Mucosa of descending colon (tissue), 3 donors: ENCODE data around the gene SH3RF2. TPM values are rescaled to one million over a fixed set of nuclear protein-coding genes. Genes with fewer than 3 reads are reported as not detected.

ENCODE experiments used
- ATAC-seq: fragments of 200-7000 bp; cut with Tn5 transposase; one replicate; pipeline ENCODE4 v1.9.1; 2020; ENCODE audit warnings: mild to moderate bottlenecking, moderate library complexity
- DNase-seq, 3 donors: peaks; one replicate each; pipeline ENCODE4 v3.0.0-alpha.2; 2020
- H3K36me3 ChIP-seq: fragments of 200-600 bp; one replicate; pipeline ENCODE4 v1.8.0; 2021; ENCODE audit warnings: low read depth, mild to moderate bottlenecking
- H3K4me1 ChIP-seq: fragments of 200-600 bp; one replicate; pipeline ENCODE4 v1.8.0; 2021; ENCODE audit warnings: low read depth, mild to moderate bottlenecking
- H3K4me3 ChIP-seq: fragments of 200-600 bp; one replicate; pipeline ENCODE4 v1.8.0; 2021; ENCODE audit warnings: mild to moderate bottlenecking
- H3K9me3 ChIP-seq: fragments of 200-600 bp; one replicate; pipeline ENCODE4 v1.8.0; 2021; ENCODE audit warnings: mild to moderate bottlenecking
- intact Hi-C, 2 donors: fragments of 100-400 bp; cut with DNase I in 1 of 2; cut with micrococcal nuclease in 1 of 2; formaldehyde crosslinking; loops; one replicate each; pipeline versions ENCODE4 v1.11.0 to v1.11.1; 2022; cut with DNase I, micrococcal nuclease
- total RNA-seq, 3 donors: library from RNA; stranded (reverse); fragmentation: NEBNext Ultra II Directional in 2 of 3; extraction: Animal tissue kit (Norgen Biotek cat#: 25700) in 2 of 3; gene quantifications; one replicate each; pipeline versions ENCODE4 v1.2.1 to v1.2.4, GENCODE V29; 2021 to 2023
- TF ChIP-seq, protein P1 (sequence below): fragments of 200-600 bp; IDR thresholded peaks from one replicate; pipeline ENCODE4 v1.8.0; 2022; ENCODE audit warnings: antibody characterized with exemption, mild to moderate bottlenecking
- donor health status: DM: no; HTN: no; CAD: no; lungs with moderate emphysema.
- donor health status: DM: no; HTN: no; CAD: no.
- donor health status: DM: no; HTN: yes; CAD: no.

SH3RF2 gene
- total RNA-seq, 3 donors from 2014 or later: 36.8 to 99.7 (median 61.5) TPM

DNA sequence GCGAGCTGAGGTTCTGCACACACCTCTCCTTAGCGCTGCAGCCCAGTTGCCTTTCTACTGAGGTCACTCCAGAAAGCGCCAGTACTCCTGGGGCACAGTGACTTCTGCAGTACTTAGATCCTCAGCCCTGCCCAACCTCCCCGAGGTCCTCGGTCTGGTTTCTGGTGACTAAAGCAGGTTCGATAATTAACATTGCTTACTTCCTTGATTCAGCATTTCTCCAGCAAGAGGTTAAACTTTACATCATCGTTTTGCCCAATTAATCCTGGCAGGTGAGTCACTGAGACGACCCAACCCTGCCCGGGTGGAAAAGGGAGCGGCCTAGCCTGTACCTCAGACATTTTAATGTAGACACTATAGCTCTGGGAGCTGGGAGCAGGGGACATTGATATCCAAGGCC, 91.4 kb downstream of the SH3RF2 start:
- ATAC-seq: peak; percentile 91
- peaks cover 23% of the 10 kb centered on the region for H3K4me1 ChIP-seq
- H3K4me3 ChIP-seq: no peak overlapping the region
- TF ChIP-seq, protein P1, sequence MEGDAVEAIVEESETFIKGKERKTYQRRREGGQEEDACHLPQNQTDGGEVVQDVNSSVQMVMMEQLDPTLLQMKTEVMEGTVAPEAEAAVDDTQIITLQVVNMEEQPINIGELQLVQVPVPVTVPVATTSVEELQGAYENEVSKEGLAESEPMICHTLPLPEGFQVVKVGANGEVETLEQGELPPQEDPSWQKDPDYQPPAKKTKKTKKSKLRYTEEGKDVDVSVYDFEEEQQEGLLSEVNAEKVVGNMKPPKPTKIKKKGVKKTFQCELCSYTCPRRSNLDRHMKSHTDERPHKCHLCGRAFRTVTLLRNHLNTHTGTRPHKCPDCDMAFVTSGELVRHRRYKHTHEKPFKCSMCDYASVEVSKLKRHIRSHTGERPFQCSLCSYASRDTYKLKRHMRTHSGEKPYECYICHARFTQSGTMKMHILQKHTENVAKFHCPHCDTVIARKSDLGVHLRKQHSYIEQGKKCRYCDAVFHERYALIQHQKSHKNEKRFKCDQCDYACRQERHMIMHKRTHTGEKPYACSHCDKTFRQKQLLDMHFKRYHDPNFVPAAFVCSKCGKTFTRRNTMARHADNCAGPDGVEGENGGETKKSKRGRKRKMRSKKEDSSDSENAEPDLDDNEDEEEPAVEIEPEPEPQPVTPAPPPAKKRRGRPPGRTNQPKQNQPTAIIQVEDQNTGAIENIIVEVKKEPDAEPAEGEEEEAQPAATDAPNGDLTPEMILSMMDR: no peak
- H3K36me3 ChIP-seq: no peaks in the 10 kb centered on the region
- H3K9me3 ChIP-seq: no peaks in the 10 kb centered on the region
- intact Hi-C loops: no loop called here
- peak; percentile 82 to 85 (median 83) for DNase-seq

- Histone ChIP-seq H3K4me1 (no peaks in the 10 kb centered on the region), H3K9me3 (no peaks in the 10 kb centered on the region), H3K36me3 (no peaks in the 10 kb centered on the region), H3K4me3 (no peak overlapping the region)
- ATAC-seq (no peak), DNase-seq (no peak)
- intact Hi-C loops: no loop called here
- TF ChIP-seq, protein P1: no peak
These were observed 96.5 kb downstream of the SH3RF2 start for GRCh38 chr5:146032911-146033310.

- ATAC-seq (no peak), DNase-seq (no peak)
- TF ChIP-seq, protein P1: no peak
- H3K4me1 ChIP-seq: no peaks in the 10 kb centered on the region
- H3K36me3 ChIP-seq: no peaks in the 10 kb centered on the region
- H3K4me3 ChIP-seq: no peak overlapping the region
- intact Hi-C loops: no loop called here
- no peaks in the 10 kb centered on the region for H3K9me3 ChIP-seq
These were observed 97.7 kb downstream of the SH3RF2 start for GRCh38 chr5:146034127-146034526.

DNA sequence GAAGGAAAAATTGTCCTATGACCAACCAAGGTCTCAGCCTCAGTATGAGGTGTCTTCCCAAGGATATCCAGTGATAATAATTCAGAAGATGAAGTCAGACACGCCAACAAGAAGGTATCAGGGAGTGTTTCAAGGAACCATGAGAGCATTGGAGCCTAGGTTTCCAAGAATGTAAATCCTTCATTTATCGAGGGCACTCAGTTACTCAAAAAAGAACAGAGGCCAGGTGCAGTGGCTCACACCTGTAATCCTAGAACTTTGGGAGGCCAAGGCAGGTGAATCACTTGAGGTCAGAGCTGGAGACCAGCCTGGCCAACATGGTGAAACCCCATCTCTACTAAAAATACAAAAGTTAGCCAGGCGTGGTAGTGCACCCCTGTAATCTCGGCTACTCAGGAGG, 98.2 kb downstream of the SH3RF2 start:
- TF ChIP-seq, protein P1: no peak
- ATAC-seq: no peak
- Histone ChIP-seq H3K9me3 (no peaks in the 10 kb centered on the region), H3K4me1 (peaks cover 3% of the 10 kb centered on the region), H3K4me3 (no peak overlapping the region), H3K36me3 (no peaks in the 10 kb centered on the region)
- no peak for DNase-seq
- intact Hi-C loops: no loop called here

- no peaks in the 10 kb centered on the region for H3K36me3 ChIP-seq
- no peaks in the 10 kb centered on the region for H3K9me3 ChIP-seq
- peak; percentile 80 for ATAC-seq
- peak in 1 of 3 donors; percentile 43 for DNase-seq
- peaks cover 33% of the 10 kb centered on the region for H3K4me1 ChIP-seq
- intact Hi-C loops: no loop called here
- no peak overlapping the region for H3K4me3 ChIP-seq
- TF ChIP-seq, protein P1: no peak
These were observed 103.0 kb downstream of the SH3RF2 start for GRCh38 chr5:146039420-146039819.

DNA sequence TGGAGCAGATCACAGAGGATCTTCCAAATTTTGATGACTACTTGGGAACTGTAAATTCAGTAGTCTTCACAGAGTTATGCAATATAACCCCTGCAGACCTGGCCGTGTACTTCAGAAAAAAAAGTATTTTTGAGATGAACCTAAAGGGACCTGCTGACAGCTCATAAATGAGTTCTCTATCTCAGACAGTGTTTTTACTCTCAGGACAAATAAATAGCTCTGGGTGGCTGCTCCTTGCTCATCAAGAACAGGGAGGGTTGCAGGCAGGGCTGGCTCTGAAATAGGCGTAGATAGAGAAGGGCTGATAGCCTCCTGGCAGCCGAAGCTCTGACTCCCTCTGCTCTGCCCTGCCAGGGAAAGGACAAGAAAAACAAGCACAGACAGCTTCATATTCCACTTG, 104.1 kb downstream of the SH3RF2 start:
- TF ChIP-seq, protein P1: no peak
- ATAC-seq (peak; percentile 50), DNase-seq (peak in 2 of 3 donors; percentile 23 to 46)
- Histone ChIP-seq H3K9me3 (no peaks in the 10 kb centered on the region), H3K36me3 (no peaks in the 10 kb centered on the region), H3K4me1 (peaks cover 33% of the 10 kb centered on the region), H3K4me3 (no peak overlapping the region)
- intact Hi-C loops: no loop called here
